ENCODE data around the gene STYXL1.
"Not testable (repeated sequence)": the region's sequence is repeated elsewhere in the genome, so short reads cannot be mapped to it uniquely, and the experiment has no call there.

STYXL1 gene

GRCh38 chr7:76054123-76055120 is 6.6 kb upstream of the STYXL1 start:
- TF ChIP-seq CTCF (IDR thresholded peaks at IDR 0.05): no peak
- no peak overlapping the region for H3K4me3 ChIP-seq (ENCODE audit: low read depth in 1 of 2, low read length in 1 of 2)
- H3K36me3 ChIP-seq: peaks cover 42% of the 10 kb centered on the region
- no peaks in the 10 kb centered on the region for H3K27me3 ChIP-seq
- H3K4me1 ChIP-seq (ENCODE audit: control insufficient read depth in 1 of 2, insufficient read depth in 1 of 2, low read depth in 1 of 2, low read length in 1 of 2): peaks cover 4 to 5% of the 10 kb centered on the region in 2 experiments
- H3K9me3 ChIP-seq: no peaks in the 10 kb centered on the region
- no peak overlapping the region for H3K27ac ChIP-seq

- H3K27me3 ChIP-seq: no peaks in the 10 kb centered on the region
- peaks cover 32% of the 10 kb centered on the region for H3K36me3 ChIP-seq
- H3K9me3 ChIP-seq: no peaks in the 10 kb centered on the region
- H3K27ac ChIP-seq: no peak overlapping the region
- no peak overlapping the region for H3K4me3 ChIP-seq (ENCODE audit: low read depth in 1 of 2, low read length in 1 of 2)
- no peak for TF ChIP-seq CTCF (IDR thresholded peaks at IDR 0.05)
- H3K4me1 ChIP-seq (ENCODE audit: control insufficient read depth in 1 of 2, insufficient read depth in 1 of 2, low read depth in 1 of 2, low read length in 1 of 2): peaks cover 11% of the 10 kb centered on the region in 2 experiments
These were observed 5.7 kb upstream of the STYXL1 start for GRCh38 chr7:76053461-76053860.

- not testable (repeated sequence) for H3K9me3 ChIP-seq; H3K4me3 ChIP-seq (ENCODE audit: low read depth in 1 of 2, low read length in 1 of 2); H3K27ac ChIP-seq; H3K27me3 ChIP-seq
- Histone ChIP-seq H3K4me1 (ENCODE audit: control insufficient read depth in 1 of 2, insufficient read depth in 1 of 2, low read depth in 1 of 2, low read length in 1 of 2) (peaks cover 14 to 15% of the 10 kb centered on the region in 2 experiments), H3K36me3 (peaks cover 24% of the 10 kb centered on the region)
These were observed 4.9 kb upstream of the STYXL1 start for GRCh38 chr7:76052681-76053080.

GRCh38 chr7:76051840-76052239 is 4.0 kb upstream of the STYXL1 start:
- Histone ChIP-seq H3K36me3 (peaks cover 16% of the 10 kb centered on the region), H3K4me1 (ENCODE audit: control insufficient read depth in 1 of 2, insufficient read depth in 1 of 2, low read depth in 1 of 2, low read length in 1 of 2) (peaks cover 20% of the 10 kb centered on the region in 2 experiments), H3K27ac (no peak overlapping the region), H3K27me3 (no peaks in the 10 kb centered on the region), H3K9me3 (no peaks in the 10 kb centered on the region), H3K4me3 (ENCODE audit: low read depth in 1 of 2, low read length in 1 of 2) (no peak overlapping the region)
- no peak for TF ChIP-seq CTCF (IDR thresholded peaks at IDR 0.05)

GRCh38 chr7:76050545-76050944 is 2.7 kb upstream of the STYXL1 start:
- no peak overlapping the region for H3K4me3 ChIP-seq (ENCODE audit: low read depth in 1 of 2, low read length in 1 of 2)
- peaks cover 24% of the 10 kb centered on the region in 2 experiments for H3K4me1 ChIP-seq (ENCODE audit: control insufficient read depth in 1 of 2, insufficient read depth in 1 of 2, low read depth in 1 of 2, low read length in 1 of 2)
- peaks cover 12% of the 10 kb centered on the region for H3K36me3 ChIP-seq
- no peak for TF ChIP-seq CTCF (IDR thresholded peaks at IDR 0.05)
- no peaks in the 10 kb centered on the region for H3K27me3 ChIP-seq
- H3K27ac ChIP-seq: no peak overlapping the region
- no peaks in the 10 kb centered on the region for H3K9me3 ChIP-seq

GRCh38 chr7:76049295-76049694 is 1.5 kb upstream of the STYXL1 start:
- no peak overlapping the region for H3K27ac ChIP-seq
- H3K27me3 ChIP-seq: no peaks in the 10 kb centered on the region
- TF ChIP-seq CTCF (IDR thresholded peaks at IDR 0.05): no peak
- peaks cover 9% of the 10 kb centered on the region for H3K36me3 ChIP-seq
- H3K4me3 ChIP-seq (ENCODE audit: low read depth in 1 of 2, low read length in 1 of 2): no peak overlapping the region
- H3K9me3 ChIP-seq: no peaks in the 10 kb centered on the region
- H3K4me1 ChIP-seq (ENCODE audit: control insufficient read depth in 1 of 2, insufficient read depth in 1 of 2, low read depth in 1 of 2, low read length in 1 of 2): peaks cover 23 to 24% of the 10 kb centered on the region in 2 experiments
